Measurements from ENCODE around the gene TRERF1.
A peak's percentile ranks its signal among the peaks of the same experiment; 100 is the strongest.

TRERF1 gene

DNA sequence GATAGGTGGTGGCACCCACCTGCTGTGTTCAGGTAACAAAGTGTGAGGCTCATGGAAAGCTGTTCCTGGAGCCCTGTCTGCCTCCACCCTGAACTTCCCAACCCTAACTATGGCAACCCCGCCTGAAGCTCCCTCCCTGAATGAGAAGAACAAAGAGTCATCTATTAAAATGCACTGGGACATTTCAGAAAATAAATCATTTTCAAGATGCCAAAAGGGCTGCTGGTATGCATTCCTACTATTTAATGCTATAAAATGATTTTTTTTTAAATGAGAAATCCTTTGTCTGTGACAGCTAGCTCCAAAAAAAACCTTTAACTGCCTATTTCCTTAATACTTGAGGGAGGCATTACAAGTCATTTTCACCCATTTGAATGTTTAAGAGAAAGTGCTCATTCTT, 149.7 kb downstream of the TRERF1 start:
- TF ChIP-seq, protein P1, sequence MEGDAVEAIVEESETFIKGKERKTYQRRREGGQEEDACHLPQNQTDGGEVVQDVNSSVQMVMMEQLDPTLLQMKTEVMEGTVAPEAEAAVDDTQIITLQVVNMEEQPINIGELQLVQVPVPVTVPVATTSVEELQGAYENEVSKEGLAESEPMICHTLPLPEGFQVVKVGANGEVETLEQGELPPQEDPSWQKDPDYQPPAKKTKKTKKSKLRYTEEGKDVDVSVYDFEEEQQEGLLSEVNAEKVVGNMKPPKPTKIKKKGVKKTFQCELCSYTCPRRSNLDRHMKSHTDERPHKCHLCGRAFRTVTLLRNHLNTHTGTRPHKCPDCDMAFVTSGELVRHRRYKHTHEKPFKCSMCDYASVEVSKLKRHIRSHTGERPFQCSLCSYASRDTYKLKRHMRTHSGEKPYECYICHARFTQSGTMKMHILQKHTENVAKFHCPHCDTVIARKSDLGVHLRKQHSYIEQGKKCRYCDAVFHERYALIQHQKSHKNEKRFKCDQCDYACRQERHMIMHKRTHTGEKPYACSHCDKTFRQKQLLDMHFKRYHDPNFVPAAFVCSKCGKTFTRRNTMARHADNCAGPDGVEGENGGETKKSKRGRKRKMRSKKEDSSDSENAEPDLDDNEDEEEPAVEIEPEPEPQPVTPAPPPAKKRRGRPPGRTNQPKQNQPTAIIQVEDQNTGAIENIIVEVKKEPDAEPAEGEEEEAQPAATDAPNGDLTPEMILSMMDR (IDR thresholded peaks at IDR 0.05; ENCODE audit: low read depth, low read length): no peak
- DNase-seq (ENCODE audit: low read depth in 2 of 2): no peak
- no peak overlapping the region for H3K4me3 ChIP-seq (replicated peaks in 1 of 2; ENCODE audit: low read depth in 2 of 2, low read length in 2 of 2)

DNA sequence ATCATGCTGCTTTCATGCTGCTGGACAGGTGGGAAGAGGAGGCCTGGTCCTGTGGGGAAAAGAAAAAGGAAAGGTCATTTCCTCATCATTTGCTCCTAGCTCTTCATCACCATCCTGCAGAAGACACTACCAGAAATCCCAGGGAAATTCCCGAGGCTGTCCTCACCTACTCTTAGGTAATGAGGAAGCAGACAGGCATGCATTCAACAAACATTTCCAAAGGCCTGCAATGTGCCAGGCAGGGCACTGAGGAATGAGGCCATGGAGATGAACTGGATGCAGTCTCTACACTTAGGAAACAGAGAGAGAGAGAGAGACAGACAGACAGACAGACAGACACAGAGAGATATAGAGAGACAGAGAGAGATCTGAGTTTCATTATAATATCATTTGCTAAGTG, 151.0 kb downstream of the TRERF1 start:
- DNase-seq (ENCODE audit: low read depth in 2 of 2): no peak
- TF ChIP-seq, protein P1 (IDR thresholded peaks at IDR 0.05; ENCODE audit: low read depth, low read length): no peak
- no peak overlapping the region for H3K4me3 ChIP-seq (replicated peaks in 1 of 2; ENCODE audit: low read depth in 2 of 2, low read length in 2 of 2)

- no peak overlapping the region for H3K4me3 ChIP-seq (replicated peaks in 1 of 2; ENCODE audit: low read depth in 2 of 2, low read length in 2 of 2)
- TF ChIP-seq, protein P1 (IDR thresholded peaks at IDR 0.05; ENCODE audit: low read depth, low read length): no peak
- no peak for DNase-seq (ENCODE audit: low read depth in 2 of 2)
Measured at GRCh38 chr6:42300185-42300584, 151.5 kb downstream of the TRERF1 start.

GRCh38 chr6:42297661-42298060, 154.1 kb downstream of the TRERF1 start:
- TF ChIP-seq, protein P1 (IDR thresholded peaks at IDR 0.05; ENCODE audit: low read depth, low read length): no peak
- H3K4me3 ChIP-seq (replicated peaks in 1 of 2; ENCODE audit: low read depth in 2 of 2, low read length in 2 of 2): no peak overlapping the region
- no peak for DNase-seq (ENCODE audit: low read depth in 2 of 2)

- H3K4me3 ChIP-seq (replicated peaks in 1 of 2; ENCODE audit: low read depth in 2 of 2, low read length in 2 of 2): no peak overlapping the region
- TF ChIP-seq, protein P1 (IDR thresholded peaks at IDR 0.05; ENCODE audit: low read depth, low read length): no peak
- no peak for DNase-seq (ENCODE audit: low read depth in 2 of 2)
Measured at GRCh38 chr6:42296614-42297013, 155.1 kb downstream of the TRERF1 start.

DNA sequence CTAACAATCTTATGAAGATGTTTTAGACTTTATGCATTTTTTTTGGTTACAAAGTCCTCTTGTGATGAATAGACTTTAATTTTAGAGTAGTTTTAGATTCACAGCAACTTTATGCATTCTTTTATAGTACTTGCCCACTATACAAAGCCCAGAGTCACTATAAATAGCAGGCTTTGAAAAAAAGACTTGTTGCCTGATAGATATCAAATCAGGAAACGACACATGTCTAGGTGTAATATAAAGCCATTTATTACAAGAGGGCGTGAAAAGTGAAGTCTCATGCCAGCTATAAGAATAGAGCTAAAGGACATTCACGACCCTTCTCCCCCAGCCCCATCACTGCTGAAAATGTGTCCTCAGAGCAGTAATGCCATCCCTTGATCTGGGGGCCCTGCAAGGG, 156.0 kb downstream of the TRERF1 start:
- DNase-seq (ENCODE audit: low read depth in 2 of 2): no peak
- TF ChIP-seq, protein P1 (IDR thresholded peaks at IDR 0.05; ENCODE audit: low read depth, low read length): no peak
- no peak overlapping the region for H3K4me3 ChIP-seq (replicated peaks in 1 of 2; ENCODE audit: low read depth in 2 of 2, low read length in 2 of 2)

DNA sequence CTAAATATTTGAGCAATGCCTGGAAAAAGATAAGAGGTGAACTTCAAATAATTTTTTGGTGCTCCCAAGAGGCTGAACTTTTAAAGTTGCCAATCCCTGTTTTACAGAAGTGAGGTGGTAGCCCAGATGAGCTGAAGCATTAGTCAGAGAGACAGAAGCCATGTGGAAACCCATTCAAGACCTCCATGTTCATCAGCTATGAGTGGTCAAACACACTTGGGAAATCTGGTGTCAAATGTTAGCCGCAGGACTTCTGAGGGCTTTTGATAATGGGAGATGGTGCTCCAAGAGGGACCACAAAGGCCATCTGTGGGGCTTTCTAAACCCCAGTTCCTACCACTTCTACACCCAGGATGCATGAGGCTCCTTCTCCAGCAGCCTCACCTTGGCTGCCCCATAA, 156.5 kb downstream of the TRERF1 start:
- DNase-seq (ENCODE audit: low read depth in 2 of 2): peak in 1 of 2 donors; percentile 37
- TF ChIP-seq, protein P1 (IDR thresholded peaks at IDR 0.05; ENCODE audit: low read depth, low read length): no peak
- H3K4me3 ChIP-seq (replicated peaks in 1 of 2; ENCODE audit: low read depth in 2 of 2, low read length in 2 of 2): no peak overlapping the region
